ENCODE data around the gene FBP2. TPM values are rescaled to one million over a fixed set of nuclear protein-coding genes. Genes with fewer than 3 reads are reported as not detected.
"Not testable (repeated sequence)": the region's sequence is repeated elsewhere in the genome, so short reads cannot be mapped to it uniquely, and the experiment has no call there.

FBP2 gene
- total RNA-seq, 2 donors from 2014 or later = not detected

DNA sequence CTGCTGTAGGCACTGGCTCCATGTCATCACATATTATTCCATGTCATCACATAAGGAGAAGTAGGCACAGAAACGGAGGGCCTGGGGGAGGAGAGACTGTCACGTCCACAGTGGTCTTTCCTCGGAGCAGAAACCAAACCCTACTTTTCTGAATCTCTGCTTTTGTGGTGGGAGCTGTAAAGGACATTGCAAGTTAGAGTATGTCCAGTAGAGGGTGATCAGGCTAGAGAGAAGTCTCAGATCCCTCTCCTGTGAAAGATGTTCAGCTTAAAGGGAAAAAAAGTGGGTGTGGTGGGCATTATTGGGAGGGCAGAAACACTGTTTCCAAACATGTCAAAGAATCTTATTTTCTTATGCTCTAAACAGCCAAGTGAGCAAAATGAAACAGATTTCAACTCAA lies 19.4 kb upstream of the FBP2 start:
- ATAC-seq (no peak), DNase-seq (ENCODE audit: low spot score in 2 of 2) (no peak)
- H3K36me3 Mint-ChIP-seq = no peaks in the 10 kb centered on the region
- H3K9me3 Mint-ChIP-seq = no peaks in the 10 kb centered on the region
- no peak overlapping the region for H3K27ac Mint-ChIP-seq

DNA sequence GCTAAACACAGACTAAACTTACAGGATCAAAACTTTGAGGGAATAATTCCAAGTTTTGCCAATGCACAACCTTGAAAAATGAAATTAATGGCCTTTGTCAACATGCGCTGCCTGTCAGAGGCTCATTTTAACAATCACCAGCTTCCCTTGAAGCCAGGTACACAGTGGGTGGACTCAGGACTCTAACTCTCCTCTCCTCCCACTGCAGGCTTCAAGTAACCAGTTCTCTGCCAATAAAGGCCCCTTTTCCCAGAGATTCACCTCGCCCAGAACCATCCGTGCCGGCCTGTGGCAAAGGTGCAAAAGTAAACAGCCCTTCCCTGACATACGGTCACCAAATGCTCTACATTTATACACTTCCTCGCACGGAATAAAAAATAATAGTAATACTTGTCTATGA lies 18.4 kb upstream of the FBP2 start:
- H3K27ac Mint-ChIP-seq = peak overlapping the region in 1 of 2 donors; percentile 61
- no peak for DNase-seq (ENCODE audit: low spot score in 2 of 2)
- peak in 1 of 2 donors; percentile 49 for ATAC-seq
- no peaks in the 10 kb centered on the region for H3K9me3 Mint-ChIP-seq
- no peaks in the 10 kb centered on the region for H3K36me3 Mint-ChIP-seq

DNA sequence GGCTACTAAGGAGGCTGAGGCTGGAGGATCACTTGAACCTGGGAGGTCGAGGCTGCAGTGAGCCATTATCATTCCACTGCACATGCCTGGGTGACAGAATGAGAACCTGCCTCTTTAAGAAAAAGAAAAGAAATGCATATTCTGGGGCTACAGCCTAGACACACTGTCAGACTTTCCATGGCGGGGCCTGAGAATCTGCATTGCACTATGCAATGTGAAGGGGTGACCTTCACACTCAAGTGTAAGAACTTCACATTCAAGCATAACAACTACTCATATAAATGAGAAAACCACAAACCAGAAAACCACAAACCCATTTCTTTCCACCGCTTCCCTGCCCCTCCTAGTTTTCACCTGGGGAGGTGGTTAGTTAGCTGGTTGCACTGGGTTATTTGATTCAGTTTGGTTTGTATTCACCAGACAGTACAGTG lies 18.0 kb upstream of the FBP2 start:
- peak overlapping the region in 1 of 2 donors; percentile 61 for H3K27ac Mint-ChIP-seq
- ATAC-seq (peak; percentile 90 to 95), DNase-seq (ENCODE audit: low spot score in 2 of 2) (peak; percentile 50 to 60)
- H3K9me3 Mint-ChIP-seq = no peaks in the 10 kb centered on the region
- no peaks in the 10 kb centered on the region for H3K36me3 Mint-ChIP-seq

DNA sequence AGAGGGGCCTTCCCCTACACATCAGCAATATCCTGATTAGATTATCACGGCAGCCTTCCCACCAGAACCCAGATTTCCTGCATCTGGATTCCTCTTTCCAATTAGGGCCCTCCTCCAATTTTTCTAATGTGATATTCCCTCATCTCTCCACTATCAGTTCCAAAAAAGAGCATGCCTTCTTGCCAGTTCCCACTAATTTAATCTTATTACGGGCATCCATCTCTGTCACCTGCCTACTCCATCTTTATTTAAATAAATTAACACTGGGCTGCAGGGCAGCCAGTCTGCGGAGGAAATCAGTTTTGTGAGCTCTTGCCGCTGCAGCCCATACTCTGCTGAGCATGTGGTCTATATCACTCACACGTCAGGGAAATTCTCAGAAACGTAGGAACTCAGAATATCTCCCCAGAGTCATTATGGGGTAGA lies 16.6 kb upstream of the FBP2 start:
- ATAC-seq = no peak
- no peaks in the 10 kb centered on the region for H3K36me3 Mint-ChIP-seq
- no peak for DNase-seq (ENCODE audit: low spot score in 2 of 2)
- H3K9me3 Mint-ChIP-seq = no peaks in the 10 kb centered on the region
- H3K27ac Mint-ChIP-seq = no peak overlapping the region

DNA sequence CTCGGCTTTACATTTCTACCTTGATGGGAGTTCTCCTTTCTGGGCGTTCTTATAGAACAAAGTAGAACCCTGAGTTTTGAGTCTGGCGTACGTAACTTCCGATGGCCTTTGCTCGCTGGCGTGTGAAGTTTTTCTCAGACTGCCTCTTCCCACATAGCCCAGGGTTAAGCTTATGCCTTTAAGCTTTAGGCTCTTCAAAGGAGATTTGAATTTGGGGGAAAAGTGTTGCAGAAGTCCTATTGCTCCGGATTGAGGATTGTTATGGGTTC lies 13.7 kb upstream of the FBP2 start:
- Mint-ChIP-seq H3K9me3 (no peaks in the 10 kb centered on the region), H3K36me3 (no peaks in the 10 kb centered on the region), H3K27ac (no peak overlapping the region)
- DNase-seq (ENCODE audit: low spot score in 2 of 2) (no peak), ATAC-seq (no peak)

DNA sequence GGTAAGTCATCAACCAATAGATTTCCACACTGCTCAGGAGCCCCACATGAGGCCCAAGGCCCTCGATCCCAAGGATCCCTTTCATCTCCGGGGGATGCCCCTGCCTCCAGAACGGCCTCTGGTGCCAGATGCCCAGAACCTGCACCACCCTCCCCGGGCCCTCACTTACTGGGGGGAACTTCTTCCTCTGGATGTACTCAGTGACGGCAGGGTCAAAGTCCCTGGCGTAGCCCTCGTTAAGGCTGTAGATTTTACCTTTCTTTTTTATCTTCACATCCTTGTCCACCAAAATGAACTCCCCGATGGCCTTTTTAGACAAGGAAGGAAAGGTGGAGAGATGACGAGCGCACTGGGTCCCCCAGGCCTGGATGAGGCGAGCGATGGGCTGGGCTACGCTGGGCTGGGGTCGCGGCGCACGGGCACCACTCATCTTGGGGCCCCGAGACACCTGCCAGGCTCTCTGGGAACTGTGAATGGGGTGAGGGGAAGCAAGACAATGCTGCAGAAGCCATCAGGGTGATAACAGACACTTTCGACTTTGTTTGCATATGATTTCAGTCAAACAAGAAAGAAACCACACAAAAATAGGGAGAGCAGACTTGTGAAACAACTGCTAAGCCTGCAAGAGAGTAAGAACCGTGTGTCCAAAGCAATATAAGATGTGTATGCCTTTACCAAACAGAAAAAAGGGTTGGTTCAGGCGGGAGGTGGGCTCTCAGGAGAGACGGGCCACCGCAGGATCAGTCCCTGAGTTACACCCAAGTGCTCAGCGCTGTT lies 13.2 kb upstream of the FBP2 start:
- Mint-ChIP-seq H3K9me3 (no peaks in the 10 kb centered on the region), H3K36me3 (no peaks in the 10 kb centered on the region), H3K27ac (no peak overlapping the region)
- ATAC-seq (no peak), DNase-seq (ENCODE audit: low spot score in 2 of 2) (no peak)

DNA sequence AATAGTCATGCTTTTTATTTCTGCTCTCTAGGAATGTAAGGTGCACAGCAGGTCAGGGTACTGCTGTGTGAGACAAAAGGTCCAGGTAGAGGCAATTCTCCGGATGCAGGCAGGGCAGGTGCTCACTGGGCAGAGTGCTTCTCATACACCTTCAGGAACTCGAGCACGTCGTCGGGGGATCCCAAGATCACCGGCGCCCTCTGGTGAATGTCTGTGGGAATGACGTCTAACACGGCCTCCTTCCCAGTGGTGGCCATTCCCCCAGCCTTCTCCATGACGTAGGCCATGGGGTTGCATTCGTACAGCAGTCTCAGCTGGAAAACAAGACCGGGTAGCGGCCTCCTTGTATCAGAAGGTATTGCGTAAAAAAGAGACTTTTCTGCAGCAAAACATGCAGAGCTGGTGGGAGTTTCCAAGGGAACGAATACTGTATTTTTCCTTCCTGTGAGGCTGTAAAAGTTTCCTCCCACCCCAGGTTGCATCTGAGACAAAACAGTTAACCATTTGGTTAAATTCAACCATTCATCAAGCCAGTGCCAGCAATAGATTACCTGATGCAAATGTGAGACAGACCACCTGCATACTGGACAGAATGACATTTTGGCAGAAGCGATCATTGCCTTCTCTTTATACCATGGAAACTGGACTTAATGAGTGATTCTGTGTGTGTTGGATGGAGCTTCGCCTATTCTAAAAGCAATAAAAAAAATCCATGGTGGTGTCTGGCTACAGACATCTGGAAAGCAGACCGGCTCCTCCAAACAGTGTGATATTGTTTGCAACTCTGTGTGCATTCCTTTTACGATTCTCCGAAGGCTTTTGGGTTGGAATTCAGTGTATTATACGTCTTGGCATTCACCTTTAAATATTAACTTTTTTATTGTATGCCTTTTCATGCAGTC lies 9.9 kb upstream of the FBP2 start:
- Mint-ChIP-seq H3K36me3 (no peaks in the 10 kb centered on the region), H3K27ac (no peak overlapping the region)
- ATAC-seq = peak; percentile 83 to 84

DNA sequence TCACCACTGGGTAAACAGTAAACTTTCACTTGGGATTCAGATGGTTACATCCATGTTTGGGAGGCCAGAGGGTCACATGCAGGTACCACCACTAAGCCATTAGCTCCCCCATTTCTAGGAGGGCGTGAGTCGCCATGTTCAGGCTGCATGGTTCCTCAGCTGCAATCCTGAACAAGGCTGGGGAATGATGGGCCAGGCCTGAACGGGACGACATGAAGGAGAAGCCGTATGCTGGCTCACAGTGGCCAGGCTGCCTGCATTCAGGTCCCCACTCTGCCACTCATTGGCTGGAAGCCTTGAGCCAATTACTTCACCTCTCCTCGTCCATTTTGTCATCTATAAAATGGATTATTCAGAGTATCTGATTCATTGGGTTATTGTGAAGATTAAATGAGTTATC lies 9.0 kb upstream of the FBP2 start:
- DNase-seq (ENCODE audit: low spot score in 2 of 2) = no peak
- H3K36me3 Mint-ChIP-seq = no peaks in the 10 kb centered on the region
- H3K9me3 Mint-ChIP-seq = no peaks in the 10 kb centered on the region
- H3K27ac Mint-ChIP-seq = no peak overlapping the region
- no peak for ATAC-seq

More for the DNA sequence above, 9.9 kb upstream of the FBP2 start:
- peak; percentile 65 to 79 for DNase-seq (ENCODE audit: low spot score in 2 of 2)
- no peaks in the 10 kb centered on the region for H3K9me3 Mint-ChIP-seq

DNA sequence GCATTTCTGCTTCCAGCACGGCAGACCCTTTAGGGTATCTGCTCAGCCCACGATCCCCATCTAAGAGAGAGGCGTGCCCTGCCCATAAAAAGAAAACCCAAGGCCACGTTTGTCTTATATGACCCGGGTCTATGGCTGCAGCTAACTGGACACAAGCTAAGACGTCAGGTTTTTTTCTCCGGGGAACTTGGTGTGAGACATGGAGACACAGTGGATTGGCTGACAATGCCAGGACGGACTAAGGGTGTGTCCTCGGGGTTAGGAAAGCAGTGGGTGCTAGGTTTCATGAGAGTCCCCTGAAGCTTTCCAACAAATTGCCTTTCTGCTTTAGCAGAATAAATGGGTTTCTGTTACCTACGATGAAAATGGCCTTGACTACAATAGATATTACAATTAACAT lies 7.1 kb upstream of the FBP2 start:
- DNase-seq (ENCODE audit: low spot score in 2 of 2) (peak in 1 of 2 donors; percentile 14), ATAC-seq (no peak)
- Mint-ChIP-seq H3K36me3 (no peaks in the 10 kb centered on the region), H3K9me3 (no peaks in the 10 kb centered on the region), H3K27ac (no peak overlapping the region)

DNA sequence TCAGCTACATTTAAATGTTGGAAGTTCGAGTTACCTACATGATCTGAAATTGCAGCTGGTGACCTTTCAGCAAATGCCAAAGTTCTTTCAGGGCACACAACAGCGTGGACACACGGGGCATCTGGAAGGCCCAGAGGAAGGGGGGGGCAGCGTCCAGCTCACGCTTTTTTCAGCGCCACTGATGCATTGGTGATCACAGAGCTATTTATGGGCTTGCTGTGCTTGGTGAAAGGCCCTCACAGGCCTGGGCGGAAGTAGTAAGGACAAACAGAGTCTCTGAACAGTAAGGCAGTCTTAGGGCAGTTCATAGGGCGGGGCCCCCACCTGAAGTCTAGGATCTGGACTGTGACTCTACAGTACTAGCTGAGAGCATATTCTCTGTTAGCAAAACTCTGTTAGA lies 6.6 kb upstream of the FBP2 start:
- DNase-seq (ENCODE audit: low spot score in 2 of 2) (peak in 1 of 2 donors; percentile 38), ATAC-seq (no peak)
- Mint-ChIP-seq H3K9me3 (no peaks in the 10 kb centered on the region), H3K27ac (no peak overlapping the region), H3K36me3 (no peaks in the 10 kb centered on the region)

DNA sequence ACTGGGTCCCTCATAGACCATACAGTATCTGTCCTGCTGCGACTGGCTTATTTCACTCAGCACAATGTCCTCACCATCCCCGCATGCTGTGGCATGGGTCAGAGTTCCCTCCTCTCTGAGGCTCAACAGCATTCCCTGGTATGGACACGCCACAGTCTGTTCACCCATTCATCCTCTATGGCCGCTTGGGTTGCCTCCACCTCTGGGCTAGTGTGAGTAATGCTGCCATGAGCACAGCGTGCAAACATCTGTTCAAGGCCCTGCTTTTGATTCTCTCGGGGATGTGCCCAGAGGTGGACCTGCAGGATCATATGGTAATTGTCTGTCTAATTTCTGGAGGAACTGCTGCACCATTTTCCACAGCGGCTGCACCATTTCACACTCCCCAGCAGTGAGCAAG lies 5.5 kb upstream of the FBP2 start:
- ATAC-seq (no peak), DNase-seq (ENCODE audit: low spot score in 2 of 2) (peak in 1 of 2 donors; percentile 26)
- no peak overlapping the region for H3K27ac Mint-ChIP-seq

DNA sequence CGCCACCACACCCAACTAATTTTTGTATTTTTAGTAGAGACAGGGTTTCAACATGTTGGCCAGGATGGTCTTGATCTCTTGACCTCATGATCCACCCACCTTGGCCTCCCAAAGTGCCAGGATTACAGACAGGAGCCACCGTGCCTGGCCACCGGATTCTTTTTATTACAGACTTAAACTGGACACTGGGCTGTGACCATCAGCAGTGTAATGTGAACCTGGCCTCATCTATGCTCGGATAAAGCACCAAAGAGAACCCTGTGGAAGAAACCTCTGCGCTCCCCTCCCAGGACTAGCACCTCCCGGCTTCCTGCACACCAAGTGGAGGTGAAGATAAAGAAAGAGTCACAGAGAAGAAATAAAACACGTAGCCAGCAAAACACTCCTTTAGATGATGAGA lies 941 bp downstream of the FBP2 start:
- H3K9me3 Mint-ChIP-seq; DNase-seq (ENCODE audit: low spot score in 2 of 2); ATAC-seq; H3K36me3 Mint-ChIP-seq; H3K27ac Mint-ChIP-seq: not testable (repeated sequence)

More for the DNA sequence above, 5.5 kb upstream of the FBP2 start:
- Mint-ChIP-seq H3K9me3 (no peaks in the 10 kb centered on the region), H3K36me3 (no peaks in the 10 kb centered on the region)

DNA sequence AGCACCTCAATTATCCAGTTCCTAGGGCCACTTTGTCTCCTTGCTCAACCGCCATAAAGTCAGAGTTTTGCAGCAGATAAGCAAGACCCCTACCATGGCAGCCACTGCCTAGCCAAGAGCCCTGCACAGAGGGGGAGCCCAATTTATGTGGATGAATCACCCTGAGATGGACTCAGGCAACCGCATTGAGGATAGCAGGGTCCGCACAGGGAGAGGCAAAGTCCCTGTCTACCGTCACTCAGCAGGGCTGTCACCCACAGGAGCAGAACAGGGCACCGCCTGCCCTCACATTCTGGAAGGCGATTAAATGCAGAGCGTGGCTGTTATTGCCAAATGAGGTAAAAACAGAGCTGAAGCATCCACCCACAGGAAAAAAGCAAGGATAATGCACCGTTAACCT lies 1.7 kb downstream of the FBP2 start:
- Mint-ChIP-seq H3K9me3 (no peaks in the 10 kb centered on the region), H3K36me3 (no peaks in the 10 kb centered on the region), H3K27ac (no peak overlapping the region)
- DNase-seq (ENCODE audit: low spot score in 2 of 2) (no peak), ATAC-seq (no peak)

DNA sequence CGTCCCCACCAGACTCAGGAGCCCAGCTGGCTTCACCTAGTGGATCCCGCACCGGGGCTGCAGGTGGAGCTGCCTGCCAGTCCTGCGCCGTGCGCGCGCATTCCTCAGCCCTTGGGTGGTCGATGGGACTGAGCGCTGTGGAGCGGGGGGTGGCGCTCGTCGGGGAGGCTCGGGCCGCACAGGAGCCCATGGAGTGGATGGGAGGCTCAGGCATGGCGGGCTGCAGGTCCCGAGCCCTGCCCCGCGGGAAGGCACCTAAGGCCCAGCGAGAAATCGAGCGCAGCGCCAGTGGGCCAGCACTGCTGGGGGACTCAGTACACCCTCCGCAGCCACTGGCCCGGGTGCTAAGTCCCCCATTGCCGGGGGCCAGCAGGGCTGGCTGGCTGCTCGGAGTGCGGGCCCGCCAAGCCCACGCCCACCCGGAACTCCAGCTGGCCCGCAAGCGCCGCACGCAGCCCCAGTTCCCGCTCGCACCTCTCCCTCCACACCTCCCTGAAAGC lies 2.5 kb downstream of the FBP2 start:
- ATAC-seq; DNase-seq (ENCODE audit: low spot score in 2 of 2); H3K27ac Mint-ChIP-seq; H3K9me3 Mint-ChIP-seq; H3K36me3 Mint-ChIP-seq: not testable (repeated sequence)

DNA sequence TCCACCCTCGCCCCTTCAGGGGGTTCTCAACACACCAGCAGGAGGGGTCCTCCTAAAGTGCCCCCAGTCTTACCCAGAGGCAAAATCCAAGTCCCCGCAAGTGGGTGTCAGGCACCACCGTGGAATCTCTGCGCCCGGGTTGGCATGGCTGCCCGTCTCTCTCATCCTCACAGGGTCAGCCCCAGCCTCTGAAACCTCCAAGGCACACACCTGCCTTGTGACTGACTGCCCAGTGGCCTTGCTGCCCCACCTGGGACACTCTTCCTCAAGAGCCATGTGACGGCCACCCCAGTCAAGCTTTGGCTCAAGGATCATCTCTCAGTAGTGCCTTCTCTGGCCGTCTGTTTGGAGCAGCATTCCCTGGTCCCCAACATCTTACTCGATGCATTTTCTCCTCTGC lies 4.9 kb downstream of the FBP2 start:
- no peaks in the 10 kb centered on the region for H3K36me3 Mint-ChIP-seq
- no peak for ATAC-seq
- no peak overlapping the region for H3K27ac Mint-ChIP-seq
- no peak for DNase-seq (ENCODE audit: low spot score in 2 of 2)
- H3K9me3 Mint-ChIP-seq = no peaks in the 10 kb centered on the region

DNA sequence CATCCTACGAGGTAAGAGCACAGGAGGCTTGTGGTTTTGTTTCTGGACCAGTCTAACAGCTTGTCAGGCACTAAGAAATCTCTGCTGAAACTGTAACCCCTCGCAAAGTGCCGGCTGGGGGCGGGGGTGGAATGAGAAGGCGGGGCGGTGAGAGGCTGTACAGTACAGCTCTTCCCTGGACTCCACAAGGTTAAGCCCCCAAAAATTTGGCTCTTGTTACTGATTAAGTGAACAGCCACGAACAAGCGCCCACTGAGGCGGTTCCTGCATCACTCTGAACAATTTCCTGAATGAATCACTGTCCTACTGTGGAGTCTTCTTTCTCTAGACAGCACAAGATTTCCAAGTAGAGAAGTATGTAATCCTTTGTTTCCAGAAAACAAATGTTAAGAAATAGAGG lies 6.8 kb downstream of the FBP2 start:
- no peaks in the 10 kb centered on the region for H3K9me3 Mint-ChIP-seq
- no peak overlapping the region for H3K27ac Mint-ChIP-seq
- no peaks in the 10 kb centered on the region for H3K36me3 Mint-ChIP-seq
- no peak for ATAC-seq
- no peak for DNase-seq (ENCODE audit: low spot score in 2 of 2)

DNA sequence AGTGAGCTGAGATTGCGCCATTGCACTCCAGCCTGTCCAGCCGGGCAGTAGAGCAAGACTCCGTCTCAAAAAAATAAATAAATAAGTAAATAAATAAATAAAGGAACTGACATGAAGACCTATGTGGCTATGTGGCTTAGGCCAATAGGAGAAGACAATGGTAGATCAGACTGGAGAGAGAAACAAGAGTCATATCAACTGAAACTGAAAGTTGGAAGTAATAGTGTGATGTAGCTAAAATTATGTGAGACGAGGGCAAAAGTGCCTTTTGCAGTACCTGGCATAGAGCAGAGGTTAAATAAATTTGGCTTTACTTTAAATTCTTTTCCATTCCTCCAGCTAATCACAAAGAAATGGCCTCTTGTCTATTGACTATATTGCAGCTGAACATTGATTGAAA lies 7.3 kb downstream of the FBP2 start:
- no peaks in the 10 kb centered on the region for H3K36me3 Mint-ChIP-seq
- DNase-seq (ENCODE audit: low spot score in 2 of 2) = no peak
- ATAC-seq = no peak
- no peak overlapping the region for H3K27ac Mint-ChIP-seq
- no peaks in the 10 kb centered on the region for H3K9me3 Mint-ChIP-seq

Data from activated naive CD4-positive, alpha-beta T cell treated with anti-CD3 and anti-CD28 coated beads, Interleukin-2, amount 50 U/mL, for 72 hours (primary cell).